Measurements from ENCODE around the gene MYO6. TPM values are rescaled to one million over a fixed set of nuclear protein-coding genes. Genes with fewer than 3 reads are reported as not detected.

Gene MYO6
- polyA plus RNA-seq, 4 donors, result 43.7 to 140 (median 106) TPM

- H3K9me3 ChIP-seq (ENCODE audit: control insufficient read depth in 2 of 2, insufficient read depth in 1 of 2, low read depth in 1 of 2, low read length in 1 of 2), result no peaks in the 10 kb centered on the region
- FAIRE-seq (no peak), DNase-seq (no peak)
- H3K27ac ChIP-seq (ENCODE audit: low read depth in 1 of 3, low read length in 2 of 3), result no peak overlapping the region
- H3K4me1 ChIP-seq (ENCODE audit: control insufficient read depth in 3 of 3, insufficient read depth in 2 of 3, low read depth in 1 of 3, low read length in 2 of 3), result peaks cover 0 to 6% (median 3%) of the 10 kb centered on the region in 3 donors
- 34 to 79% (median 73%) methylated on average over 4 of the region's 4 CpGs for WGBS, 3 donors
- H3K4me3 ChIP-seq (ENCODE audit: low read depth in 1 of 3, low read length in 3 of 3), result no peak overlapping the region
- H3K27me3 ChIP-seq (ENCODE audit: control insufficient read depth in 3 of 3, insufficient read depth in 3 of 3, low read length in 3 of 3), result no peaks in the 10 kb centered on the region
- peaks cover 0 to 10% (median 4%) of the 10 kb centered on the region in 3 donors for H3K36me3 ChIP-seq (ENCODE audit: control insufficient read depth in 3 of 3, insufficient read depth in 2 of 3, low read depth in 1 of 3, low read length in 3 of 3)
Observed at GRCh38 chr6:75848274-75848673, 99.2 kb downstream of the MYO6 start.

- FAIRE-seq (no peak), DNase-seq (peak in 1 of 2 donors; percentile 25)
- H3K4me3 ChIP-seq (ENCODE audit: low read depth in 1 of 3, low read length in 3 of 3), result no peak overlapping the region
- no peaks in the 10 kb centered on the region for H3K27me3 ChIP-seq (ENCODE audit: control insufficient read depth in 3 of 3, insufficient read depth in 3 of 3, low read length in 3 of 3)
- H3K27ac ChIP-seq (ENCODE audit: low read depth in 1 of 3, low read length in 2 of 3), result no peak overlapping the region
- no peaks in the 10 kb centered on the region for H3K9me3 ChIP-seq (ENCODE audit: control insufficient read depth in 2 of 2, insufficient read depth in 1 of 2, low read depth in 1 of 2, low read length in 1 of 2)
- H3K4me1 ChIP-seq (ENCODE audit: control insufficient read depth in 3 of 3, insufficient read depth in 2 of 3, low read depth in 1 of 3, low read length in 2 of 3), result peaks cover 0 to 10% (median 5%) of the 10 kb centered on the region in 3 donors
- WGBS, 3 donors, result 17 to 40% (median 35%) methylated on average over 9 of the region's 9 CpGs
- H3K36me3 ChIP-seq (ENCODE audit: control insufficient read depth in 3 of 3, insufficient read depth in 2 of 3, low read depth in 1 of 3, low read length in 3 of 3), result peaks cover 0 to 10% (median 4%) of the 10 kb centered on the region in 3 donors
Observed at GRCh38 chr6:75849329-75850025, 100.4 kb downstream of the MYO6 start.

DNA sequence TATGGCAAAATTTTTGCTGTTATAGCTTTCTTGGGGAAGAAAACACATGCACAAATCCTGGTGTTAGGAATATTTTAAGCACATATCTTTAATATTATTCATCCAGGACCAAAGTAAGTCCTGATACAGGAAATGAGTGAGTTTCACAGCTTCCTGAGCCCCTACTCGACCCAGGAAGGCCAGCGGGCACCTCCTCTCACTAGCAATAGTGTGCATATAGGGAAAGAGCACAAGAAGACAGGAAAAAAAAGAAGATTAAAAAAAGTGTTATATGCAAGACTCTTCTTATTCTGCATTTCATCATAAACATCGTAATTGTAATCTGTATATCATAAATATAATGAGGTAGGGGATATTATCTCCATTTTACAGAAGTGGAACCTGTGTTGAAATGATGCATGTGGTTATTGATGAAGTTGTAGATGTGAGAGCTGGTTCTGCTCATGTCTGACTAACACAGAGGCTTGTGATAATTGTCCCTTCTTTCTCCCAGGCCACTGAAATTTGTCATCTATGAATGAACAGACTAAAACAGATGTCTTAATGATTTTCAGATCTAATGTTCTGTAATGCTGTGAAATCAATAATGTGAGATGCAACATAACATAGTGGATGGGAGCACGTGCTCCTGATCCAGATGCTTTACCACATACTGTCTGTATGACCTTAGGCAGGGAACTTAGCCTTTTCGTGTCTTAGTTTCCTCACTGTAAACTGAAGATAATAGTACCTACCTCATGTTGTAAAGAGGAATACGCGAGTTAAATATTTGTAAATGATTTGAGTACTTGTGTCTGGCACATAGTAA, 101.2 kb downstream of the MYO6 start:
- Histone ChIP-seq H3K4me3 (ENCODE audit: low read depth in 1 of 3, low read length in 3 of 3) (no peak overlapping the region), H3K4me1 (ENCODE audit: control insufficient read depth in 3 of 3, insufficient read depth in 2 of 3, low read depth in 1 of 3, low read length in 2 of 3) (peaks cover 0 to 11% (median 5%) of the 10 kb centered on the region in 3 donors), H3K9me3 (ENCODE audit: control insufficient read depth in 2 of 2, insufficient read depth in 1 of 2, low read depth in 1 of 2, low read length in 1 of 2) (no peaks in the 10 kb centered on the region), H3K36me3 (ENCODE audit: control insufficient read depth in 3 of 3, insufficient read depth in 2 of 3, low read depth in 1 of 3, low read length in 3 of 3) (peaks cover 0 to 9% (median 4%) of the 10 kb centered on the region in 3 donors), H3K27me3 (ENCODE audit: control insufficient read depth in 3 of 3, insufficient read depth in 3 of 3, low read length in 3 of 3) (no peaks in the 10 kb centered on the region), H3K27ac (ENCODE audit: low read depth in 1 of 3, low read length in 2 of 3) (no peak overlapping the region)
- FAIRE-seq (no peak), DNase-seq (no peak)
- WGBS, 3 donors, result 66 to 72% (median 66%) methylated on average over 7 of the region's 7 CpGs

DNA sequence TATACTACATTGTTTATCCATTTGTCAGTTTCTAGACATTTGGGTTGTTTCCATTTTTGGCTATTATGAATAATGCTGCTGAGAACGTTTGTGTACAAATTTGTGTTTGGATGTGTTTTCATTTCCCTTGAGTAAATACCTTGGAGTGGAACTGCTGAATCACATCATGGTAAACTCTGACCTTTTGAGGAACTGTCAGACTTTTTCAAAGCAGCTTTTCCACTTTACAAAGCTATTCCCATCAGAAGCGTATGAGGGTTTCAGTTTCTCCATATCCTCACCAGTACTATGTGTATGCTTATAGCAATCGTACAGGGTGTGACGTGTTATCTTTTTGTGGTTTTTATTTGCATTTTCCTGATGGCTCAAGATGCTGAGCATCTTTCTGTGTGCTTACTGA, 103.7 kb downstream of the MYO6 start:
- Histone ChIP-seq H3K4me3 (ENCODE audit: low read depth in 1 of 3, low read length in 3 of 3) (no peak overlapping the region), H3K4me1 (ENCODE audit: control insufficient read depth in 3 of 3, insufficient read depth in 2 of 3, low read depth in 1 of 3, low read length in 2 of 3) (peaks cover 0 to 11% (median 5%) of the 10 kb centered on the region in 3 donors), H3K9me3 (ENCODE audit: control insufficient read depth in 2 of 2, insufficient read depth in 1 of 2, low read depth in 1 of 2, low read length in 1 of 2) (no peaks in the 10 kb centered on the region), H3K27me3 (ENCODE audit: control insufficient read depth in 3 of 3, insufficient read depth in 3 of 3, low read length in 3 of 3) (no peaks in the 10 kb centered on the region), H3K27ac (ENCODE audit: low read depth in 1 of 3, low read length in 2 of 3) (peak overlapping the region in 1 of 3 donors; percentile 37), H3K36me3 (ENCODE audit: control insufficient read depth in 3 of 3, insufficient read depth in 2 of 3, low read depth in 1 of 3, low read length in 3 of 3) (peaks cover 0 to 4% (median 4%) of the 10 kb centered on the region in 3 donors)
- FAIRE-seq (no peak), DNase-seq (peak; percentile 51 to 55)
- 16 to 35% (median 27%) methylated on average over 4 of the region's 4 CpGs for WGBS, 3 donors

DNA sequence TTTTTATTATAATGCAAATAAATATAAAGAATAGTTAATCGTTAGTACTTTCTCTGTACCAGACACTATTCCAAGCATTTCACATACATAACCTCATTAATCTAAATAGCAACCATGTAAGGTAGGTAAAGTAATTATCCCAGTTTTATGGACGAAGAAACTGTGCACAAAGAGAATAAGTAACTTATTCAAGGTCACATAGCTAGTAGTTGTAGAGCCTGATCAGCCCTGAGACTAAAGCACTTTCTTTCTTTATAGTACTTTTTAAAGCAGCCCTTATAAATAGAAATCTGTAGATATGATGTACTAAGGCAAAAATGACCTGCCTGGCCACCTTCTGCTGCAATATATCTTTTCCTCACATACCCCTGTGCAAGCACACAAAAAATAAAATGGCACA, 104.8 kb downstream of the MYO6 start:
- peaks cover 0 to 8% (median 4%) of the 10 kb centered on the region in 3 donors for H3K36me3 ChIP-seq (ENCODE audit: control insufficient read depth in 3 of 3, insufficient read depth in 2 of 3, low read depth in 1 of 3, low read length in 3 of 3)
- peaks cover 0 to 11% (median 5%) of the 10 kb centered on the region in 3 donors for H3K4me1 ChIP-seq (ENCODE audit: control insufficient read depth in 3 of 3, insufficient read depth in 2 of 3, low read depth in 1 of 3, low read length in 2 of 3)

GRCh38 chr6:75855052-75855451, 106.0 kb downstream of the MYO6 start:
- peaks cover 0 to 4% (median 2%) of the 10 kb centered on the region in 3 donors for H3K4me1 ChIP-seq (ENCODE audit: control insufficient read depth in 3 of 3, insufficient read depth in 2 of 3, low read depth in 1 of 3, low read length in 2 of 3)
- no peak overlapping the region for H3K27ac ChIP-seq (ENCODE audit: low read depth in 1 of 3, low read length in 2 of 3)
- H3K27me3 ChIP-seq (ENCODE audit: control insufficient read depth in 3 of 3, insufficient read depth in 3 of 3, low read length in 3 of 3), result no peaks in the 10 kb centered on the region
- no peak overlapping the region for H3K4me3 ChIP-seq (ENCODE audit: low read depth in 1 of 3, low read length in 3 of 3)
- WGBS, 3 donors, result 20 to 29% (median 20%) methylated on average over 1 of the region's 1 CpG
- H3K9me3 ChIP-seq (ENCODE audit: control insufficient read depth in 2 of 2, insufficient read depth in 1 of 2, low read depth in 1 of 2, low read length in 1 of 2), result no peaks in the 10 kb centered on the region
- H3K36me3 ChIP-seq (ENCODE audit: control insufficient read depth in 3 of 3, insufficient read depth in 2 of 3, low read depth in 1 of 3, low read length in 3 of 3), result peaks cover 0 to 20% (median 4%) of the 10 kb centered on the region in 3 donors
- FAIRE-seq, result no peak
- DNase-seq, result peak; percentile 42 to 70

More for the DNA sequence above, 104.8 kb downstream of the MYO6 start:
- Histone ChIP-seq H3K27me3 (ENCODE audit: control insufficient read depth in 3 of 3, insufficient read depth in 3 of 3, low read length in 3 of 3) (no peaks in the 10 kb centered on the region), H3K27ac (ENCODE audit: low read depth in 1 of 3, low read length in 2 of 3) (peak overlapping the region in 1 of 3 donors; percentile 37), H3K9me3 (ENCODE audit: control insufficient read depth in 2 of 2, insufficient read depth in 1 of 2, low read depth in 1 of 2, low read length in 1 of 2) (no peaks in the 10 kb centered on the region), H3K4me3 (ENCODE audit: low read depth in 1 of 3, low read length in 3 of 3) (no peak overlapping the region)
- FAIRE-seq, result no peak
- 16 to 57% (median 40%) methylated on average over 2 of the region's 2 CpGs for WGBS, 3 donors
- DNase-seq, result peak; percentile 62 to 65

DNA sequence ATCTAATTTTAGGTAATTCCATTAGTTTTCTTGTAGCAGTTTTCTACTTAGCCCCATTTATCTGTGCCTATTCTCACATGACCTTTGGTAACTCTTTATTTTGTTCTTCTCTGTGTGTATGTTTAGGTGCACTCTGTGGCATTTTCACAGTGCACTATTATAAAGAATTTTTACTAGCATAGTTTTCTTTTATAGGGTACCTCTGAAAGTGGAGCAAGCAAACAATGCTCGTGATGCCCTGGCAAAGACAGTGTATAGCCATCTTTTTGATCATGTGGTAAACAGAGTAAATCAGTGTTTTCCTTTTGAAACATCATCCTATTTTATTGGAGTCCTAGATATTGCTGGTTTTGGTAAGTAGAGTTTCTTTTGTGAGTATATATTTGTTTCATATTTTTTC, 107.9 kb downstream of the MYO6 start:
- Histone ChIP-seq H3K4me1 (ENCODE audit: control insufficient read depth in 3 of 3, insufficient read depth in 2 of 3, low read depth in 1 of 3, low read length in 2 of 3) (peaks cover 0 to 4% (median 2%) of the 10 kb centered on the region in 3 donors), H3K27ac (ENCODE audit: low read depth in 1 of 3, low read length in 2 of 3) (no peak overlapping the region), H3K9me3 (ENCODE audit: control insufficient read depth in 2 of 2, insufficient read depth in 1 of 2, low read depth in 1 of 2, low read length in 1 of 2) (no peaks in the 10 kb centered on the region), H3K27me3 (ENCODE audit: control insufficient read depth in 3 of 3, insufficient read depth in 3 of 3, low read length in 3 of 3) (no peaks in the 10 kb centered on the region), H3K4me3 (ENCODE audit: low read depth in 1 of 3, low read length in 3 of 3) (no peak overlapping the region), H3K36me3 (ENCODE audit: control insufficient read depth in 3 of 3, insufficient read depth in 2 of 3, low read depth in 1 of 3, low read length in 3 of 3) (peaks cover 0 to 19% (median 6%) of the 10 kb centered on the region in 3 donors)
- 81 to 91% (median 84%) methylated on average over 1 of the region's 1 CpG for WGBS, 3 donors
- FAIRE-seq (no peak), DNase-seq (no peak)

DNA sequence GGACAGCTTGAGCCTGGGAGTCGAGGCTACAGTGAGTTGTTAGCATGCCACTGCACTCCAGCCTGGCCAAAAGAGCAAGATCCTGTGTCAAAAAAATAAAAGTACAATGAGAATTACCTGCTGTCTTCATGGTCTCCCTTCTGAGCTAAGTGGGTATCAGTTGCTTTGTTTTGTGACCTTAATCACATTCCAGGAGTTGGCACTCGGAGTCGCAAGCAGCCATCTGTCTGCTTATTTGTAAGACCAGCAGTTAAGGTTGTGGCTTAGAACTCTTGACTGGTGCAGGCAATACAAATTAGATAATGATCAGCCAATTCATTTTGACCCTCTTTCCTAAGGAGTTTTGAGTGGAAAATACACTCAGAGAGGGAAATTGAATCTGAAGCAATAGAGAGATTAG, 114.0 kb downstream of the MYO6 start:
- whole genome bisulfite sequencing, 3 donors, result 70 to 93% (median 81%) methylated on average over 3 of the region's 3 CpGs
- FAIRE-seq, result no peak
- DNase-seq, result no peak
- H3K27ac ChIP-seq (ENCODE audit: low read depth in 1 of 3, low read length in 2 of 3), result no peak overlapping the region
- peaks cover 0 to 8% (median 0%) of the 10 kb centered on the region in 3 donors for H3K4me1 ChIP-seq (ENCODE audit: control insufficient read depth in 3 of 3, insufficient read depth in 2 of 3, low read depth in 1 of 3, low read length in 2 of 3)
- peaks cover 4 to 44% (median 18%) of the 10 kb centered on the region in 3 donors for H3K36me3 ChIP-seq (ENCODE audit: control insufficient read depth in 3 of 3, insufficient read depth in 2 of 3, low read depth in 1 of 3, low read length in 3 of 3)
- H3K4me3 ChIP-seq (ENCODE audit: low read depth in 1 of 3, low read length in 3 of 3), result no peak overlapping the region
- H3K9me3 ChIP-seq (ENCODE audit: control insufficient read depth in 2 of 2, insufficient read depth in 1 of 2, low read depth in 1 of 2, low read length in 1 of 2), result no peaks in the 10 kb centered on the region
- no peaks in the 10 kb centered on the region for H3K27me3 ChIP-seq (ENCODE audit: control insufficient read depth in 3 of 3, insufficient read depth in 3 of 3, low read length in 3 of 3)
